Thyroid gland (tissue), 4 donors: ENCODE data around the gene SH3YL1. TPM values are rescaled to one million over a fixed set of nuclear protein-coding genes. Genes with fewer than 3 reads are reported as not detected.

Experiments used
- DNase-seq, 2 donors: peaks; one replicate each; pipeline ENCODE4 v3.0.0-alpha.2; 2019
- H3K27ac ChIP-seq, 3 donors: fragments of 200-600 bp; sonication (generic); 1 replicate in 2 of 3; 2 replicates in 1 of 3; pipeline ENCODE4 v1.5.1; 2016 to 2019; ENCODE audit warnings: mild to moderate bottlenecking in 1 of 3, moderate library complexity in 1 of 3
- H3K27me3 ChIP-seq: fragments of 200-600 bp; sonication (generic); one replicate; pipeline ENCODE4 v1.5.1; 2019
- H3K36me3 ChIP-seq, 2 donors: fragments of 200-600 bp; sonication (generic); one replicate each; pipeline ENCODE4 v1.5.1; 2016 to 2019
- H3K4me1 ChIP-seq, 2 donors: fragments of 200-600 bp; sonication (generic); one replicate each; pipeline ENCODE4 v1.5.1; 2017 to 2019
- H3K4me3 ChIP-seq, 3 donors: fragments of 200-600 bp; sonication (generic); replicated peaks in 1 of 3; 1 replicate in 2 of 3; 2 replicates in 1 of 3; pipeline ENCODE4 v1.5.1; 2016; ENCODE audit warnings: mild to moderate bottlenecking in 1 of 3
- H3K9me3 ChIP-seq: fragments of 200-600 bp; sonication (generic); one replicate; pipeline ENCODE4 v1.5.1; 2017
- POLR2A ChIP-seq, 2 donors: fragments of 450-650 bp; IDR thresholded peaks; one replicate each; pipeline ENCODE4 v1.6.1; 2017; ENCODE audit warnings: antibody characterized with exemption in 2 of 2, mild to moderate bottlenecking in 2 of 2, moderate library complexity in 1 of 2
- WGBS, 2 donors: methylation state at CpG; one replicate each; pipeline ENCODE4 v1.1.5; 2017; 5-methylcytosine and 5-hydroxymethylcytosine counted together
- intact Hi-C: fragments of 100-400 bp; cut with DNase I; formaldehyde crosslinking; loops from one replicate; pipeline ENCODE4 v1.15.1; 2023
- total RNA-seq, 4 donors: library from RNA; depleted of rRNA; stranded (reverse); fragments of >200 nt; gene quantifications; one replicate each; pipeline ENCODE4 v1.2.3, GENCODE V29; 2016
- TF ChIP-seq, protein P1 (sequence below), 6 experiments: fragments of 200-600 bp in 3 of 6; fragments of 450-650 bp in 3 of 6; sonication (generic) in 3 of 6; IDR thresholded peaks; one replicate each; pipeline ENCODE4 v1.5.1; 2016 to 2019; ENCODE audit warnings: antibody characterized with exemption in 6 of 6, mild to moderate bottlenecking in 2 of 6, inconsistent platforms in 1 of 6, moderate library complexity in 1 of 6

Gene SH3YL1
- total RNA-seq, 4 donors from 2014 or later = 76.5 to 128 (median 85.1) TPM

DNA sequence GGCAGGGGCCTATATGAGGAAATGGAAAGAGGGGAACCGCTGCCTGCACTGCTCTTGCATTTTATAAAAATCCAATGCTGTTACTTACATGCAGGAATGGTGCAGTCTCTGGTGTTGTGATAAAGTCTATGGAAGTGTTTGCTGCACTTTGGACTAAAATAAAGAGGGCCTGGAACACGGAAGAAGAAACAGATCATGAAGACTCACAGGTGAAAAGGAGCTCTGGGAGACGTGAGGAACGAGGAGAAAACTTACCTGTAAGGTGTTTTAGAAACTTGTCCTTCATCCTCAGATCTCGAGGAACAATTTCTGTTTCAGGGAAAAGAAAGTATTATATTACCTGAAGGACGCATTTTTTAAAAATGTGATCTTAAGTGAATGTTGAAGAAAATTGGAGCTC lies 22.2 kb upstream of the SH3YL1 start:
- Histone ChIP-seq H3K27me3 (peaks cover 3% of the 10 kb centered on the region), H3K27ac (no peak overlapping the region), H3K4me3 (no peak overlapping the region), H3K4me1 (peaks cover 10 to 27% of the 10 kb centered on the region in 2 donors), H3K9me3 (no peaks in the 10 kb centered on the region), H3K36me3 (peaks cover 0 to 10% of the 10 kb centered on the region in 2 donors)
- TF ChIP-seq POLR2A (IDR thresholded peaks at IDR 0.05) = no peak
- intact Hi-C loops = loop anchor here (5.0 kb wide), 1 partner anchor 39 kb away; no protein-coding TSS in a partner anchor
- WGBS, 2 donors = 92% methylated on average over 6 of the region's 6 CpGs
- DNase-seq = no peak

- 55 to 78% methylated on average over 1 of the region's 1 CpG for WGBS, 2 donors
- Histone ChIP-seq H3K36me3 (peaks cover 0 to 13% of the 10 kb centered on the region in 2 donors), H3K4me3 (no peak overlapping the region), H3K27me3 (peaks cover 3% of the 10 kb centered on the region), H3K9me3 (no peaks in the 10 kb centered on the region), H3K27ac (no peak overlapping the region), H3K4me1 (peaks cover 10 to 27% of the 10 kb centered on the region in 2 donors)
- no peak for DNase-seq
- intact Hi-C loops = loop anchor here (5.0 kb wide), 1 partner anchor 38 kb away; no protein-coding TSS in a partner anchor
- TF ChIP-seq, protein P1, sequence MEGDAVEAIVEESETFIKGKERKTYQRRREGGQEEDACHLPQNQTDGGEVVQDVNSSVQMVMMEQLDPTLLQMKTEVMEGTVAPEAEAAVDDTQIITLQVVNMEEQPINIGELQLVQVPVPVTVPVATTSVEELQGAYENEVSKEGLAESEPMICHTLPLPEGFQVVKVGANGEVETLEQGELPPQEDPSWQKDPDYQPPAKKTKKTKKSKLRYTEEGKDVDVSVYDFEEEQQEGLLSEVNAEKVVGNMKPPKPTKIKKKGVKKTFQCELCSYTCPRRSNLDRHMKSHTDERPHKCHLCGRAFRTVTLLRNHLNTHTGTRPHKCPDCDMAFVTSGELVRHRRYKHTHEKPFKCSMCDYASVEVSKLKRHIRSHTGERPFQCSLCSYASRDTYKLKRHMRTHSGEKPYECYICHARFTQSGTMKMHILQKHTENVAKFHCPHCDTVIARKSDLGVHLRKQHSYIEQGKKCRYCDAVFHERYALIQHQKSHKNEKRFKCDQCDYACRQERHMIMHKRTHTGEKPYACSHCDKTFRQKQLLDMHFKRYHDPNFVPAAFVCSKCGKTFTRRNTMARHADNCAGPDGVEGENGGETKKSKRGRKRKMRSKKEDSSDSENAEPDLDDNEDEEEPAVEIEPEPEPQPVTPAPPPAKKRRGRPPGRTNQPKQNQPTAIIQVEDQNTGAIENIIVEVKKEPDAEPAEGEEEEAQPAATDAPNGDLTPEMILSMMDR (IDR thresholded peaks at IDR 0.05) = no peak
- no peak for TF ChIP-seq POLR2A (IDR thresholded peaks at IDR 0.05)
These were observed 21.7 kb upstream of the SH3YL1 start for GRCh38 chr2:285531-285930.

GRCh38 chr2:284896-285492 lies 21.2 kb upstream of the SH3YL1 start:
- Histone ChIP-seq H3K4me3 (no peak overlapping the region), H3K36me3 (peaks cover 0 to 14% of the 10 kb centered on the region in 2 donors), H3K27ac (no peak overlapping the region), H3K9me3 (no peaks in the 10 kb centered on the region), H3K4me1 (peaks cover 9 to 27% of the 10 kb centered on the region in 2 donors), H3K27me3 (peaks cover 3% of the 10 kb centered on the region)
- intact Hi-C loops = loop anchor here (5.0 kb wide), 1 partner anchor 38 kb away; no protein-coding TSS in a partner anchor
- 61 to 67% methylated on average over 13 of the region's 13 CpGs for WGBS, 2 donors
- no peak for DNase-seq
- TF ChIP-seq POLR2A (IDR thresholded peaks at IDR 0.05) = no peak
- TF ChIP-seq, protein P1 (IDR thresholded peaks at IDR 0.05) = no peak

DNA sequence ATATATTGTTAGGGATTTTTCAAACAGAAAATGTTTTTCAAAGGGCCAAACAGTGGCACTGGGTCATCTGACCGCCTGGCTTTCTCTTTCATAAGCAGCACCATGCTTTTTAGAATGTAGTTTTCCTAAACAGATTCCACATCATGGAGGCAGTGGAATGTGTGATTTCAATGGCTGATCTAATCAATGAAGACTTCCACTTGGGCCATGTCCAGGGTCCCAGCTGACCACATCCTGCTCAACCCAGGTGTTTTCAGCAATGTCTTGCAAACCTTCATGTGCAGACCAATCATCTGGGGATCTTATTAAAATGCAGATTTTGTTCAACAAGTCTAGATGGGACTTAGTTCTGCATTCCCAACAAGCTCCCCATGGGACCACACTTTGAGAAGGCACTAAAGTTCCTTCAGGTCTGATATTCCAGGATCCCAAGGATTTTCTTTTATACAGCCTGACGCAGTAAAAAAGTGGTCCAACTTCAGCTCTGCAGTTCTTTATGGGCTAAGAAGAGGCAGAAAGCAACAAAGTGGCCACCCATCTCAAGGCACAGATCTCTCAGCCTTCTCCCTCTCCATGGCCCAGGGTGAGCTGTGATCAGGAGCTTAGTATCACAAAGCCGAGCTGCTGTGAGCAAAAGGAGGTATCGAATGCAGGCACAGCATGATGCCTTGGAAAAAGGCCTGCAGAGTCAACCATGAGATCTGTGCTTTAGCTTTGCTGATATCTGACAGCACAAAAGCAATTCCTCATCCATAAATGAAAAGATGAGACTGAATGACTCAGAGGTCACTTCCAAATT lies 20.4 kb upstream of the SH3YL1 start:
- H3K36me3 ChIP-seq = peaks cover 1 to 21% of the 10 kb centered on the region in 2 donors
- intact Hi-C loops = no loop called here
- H3K9me3 ChIP-seq = no peaks in the 10 kb centered on the region
- peaks cover 1 to 21% of the 10 kb centered on the region in 2 donors for H3K4me1 ChIP-seq
- no peak for TF ChIP-seq POLR2A (IDR thresholded peaks at IDR 0.05)
- TF ChIP-seq, protein P1 (IDR thresholded peaks at IDR 0.05) = no peak
- WGBS, 2 donors = 87 to 93% methylated on average over 4 of the region's 4 CpGs
- no peak for DNase-seq
- H3K27me3 ChIP-seq = peaks cover 3% of the 10 kb centered on the region
- H3K4me3 ChIP-seq = no peak overlapping the region
- H3K27ac ChIP-seq = no peak overlapping the region

DNA sequence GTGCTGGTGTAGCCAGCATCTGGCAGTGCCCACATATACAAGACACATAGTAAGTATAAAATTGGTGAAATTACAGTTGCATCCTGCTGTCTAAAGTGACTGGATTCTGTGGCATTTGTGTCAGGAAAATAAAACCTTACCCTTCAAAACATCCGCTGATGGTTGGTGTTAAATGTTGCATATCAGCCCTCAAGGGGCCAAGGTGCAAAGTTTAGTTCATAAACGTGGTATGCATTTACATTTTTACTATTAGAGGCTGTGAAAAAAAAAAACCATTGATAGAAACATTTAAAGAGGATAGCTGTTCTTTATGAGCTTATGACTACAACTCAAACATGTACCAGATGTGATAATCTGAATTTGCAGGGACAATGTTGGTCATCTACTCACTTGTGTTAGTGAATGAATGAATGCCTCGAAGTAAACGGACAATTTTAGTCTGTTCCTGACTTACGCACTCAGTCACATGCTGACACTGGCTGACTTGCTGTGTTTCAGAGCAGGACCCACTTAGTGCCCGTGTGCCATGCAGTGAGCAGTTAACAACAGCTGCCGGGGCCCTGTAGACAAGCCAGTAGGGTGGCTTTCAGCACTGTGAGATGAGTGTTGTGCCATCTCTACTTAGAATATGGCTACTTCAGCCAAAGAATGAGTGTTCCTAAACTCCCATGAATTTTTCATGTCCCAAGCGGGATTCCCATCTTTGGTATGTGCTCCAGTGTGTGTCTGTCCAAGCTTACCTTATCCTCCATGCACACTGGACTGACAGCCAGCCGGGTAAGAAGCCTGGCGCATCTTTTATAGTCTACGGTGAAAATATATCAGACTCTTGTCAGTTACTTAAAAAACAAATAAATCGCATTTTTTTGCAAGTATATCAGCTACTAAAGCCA lies 18.8 kb upstream of the SH3YL1 start:
- H3K27ac ChIP-seq = no peak overlapping the region
- no peaks in the 10 kb centered on the region for H3K9me3 ChIP-seq
- H3K4me3 ChIP-seq = no peak overlapping the region
- H3K27me3 ChIP-seq = peaks cover 3% of the 10 kb centered on the region
- DNase-seq = no peak
- intact Hi-C loops = no loop called here
- TF ChIP-seq, protein P1 (IDR thresholded peaks at IDR 0.05) = no peak
- TF ChIP-seq POLR2A (IDR thresholded peaks at IDR 0.05) = no peak
- H3K36me3 ChIP-seq = peaks cover 14 to 34% of the 10 kb centered on the region in 2 donors
- 94 to 97% methylated on average over 12 of the region's 12 CpGs for WGBS, 2 donors
- H3K4me1 ChIP-seq = peaks cover 0 to 7% of the 10 kb centered on the region in 2 donors
